HG02870 (cell line): ENCODE data around the gene ITGAX.

Experiments used
- ATAC-seq: cut with Tn5 transposase; IDR thresholded peaks from one replicate; pipeline ENCODE4 v1.9.1; 2021; ENCODE audit warnings: mild to moderate bottlenecking, moderate library complexity; ENCODE audit not compliant: unreplicated experiment

The ITGAX gene

GRCh38 chr16:31347445-31347844 is 7.5 kb upstream of the ITGAX start:
- ATAC-seq: no peak

GRCh38 chr16:31348579-31348978 is 6.4 kb upstream of the ITGAX start:
- ATAC-seq: no peak

DNA sequence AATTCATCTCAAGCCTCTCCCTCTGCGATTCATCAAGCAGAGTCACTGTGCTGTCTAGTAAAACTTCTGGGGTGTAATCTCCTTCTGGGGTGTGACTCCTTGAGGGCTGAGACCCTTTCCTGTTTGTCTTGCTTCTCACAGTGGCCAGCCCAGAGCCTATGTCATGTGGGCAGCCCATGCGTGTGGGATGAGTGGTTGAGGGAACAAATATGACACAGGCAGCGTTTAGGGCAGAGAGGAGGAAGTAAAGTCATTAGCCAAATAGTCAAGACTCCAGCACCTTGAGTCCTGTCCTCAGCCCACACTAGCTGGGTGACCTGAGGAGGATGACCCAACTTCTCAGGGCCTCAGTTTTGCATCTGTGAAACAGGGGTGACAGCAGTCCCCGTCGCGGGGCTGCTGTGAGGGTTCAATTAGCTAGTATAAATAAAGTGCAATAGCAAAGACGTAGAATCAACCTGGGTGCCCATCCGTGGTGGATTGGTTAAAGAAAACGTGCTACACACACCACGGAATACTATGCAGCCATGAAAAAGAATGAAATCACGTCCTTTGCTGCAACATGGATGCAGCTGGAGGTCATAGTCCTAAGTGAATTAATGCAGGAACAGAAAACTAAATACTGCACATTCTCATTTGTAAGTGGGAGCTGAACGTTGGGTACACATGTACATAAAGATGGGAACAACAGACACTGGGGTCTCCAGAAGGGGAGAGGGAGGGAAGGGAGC is 4.5 kb upstream of the ITGAX start:
- no peak for ATAC-seq

DNA sequence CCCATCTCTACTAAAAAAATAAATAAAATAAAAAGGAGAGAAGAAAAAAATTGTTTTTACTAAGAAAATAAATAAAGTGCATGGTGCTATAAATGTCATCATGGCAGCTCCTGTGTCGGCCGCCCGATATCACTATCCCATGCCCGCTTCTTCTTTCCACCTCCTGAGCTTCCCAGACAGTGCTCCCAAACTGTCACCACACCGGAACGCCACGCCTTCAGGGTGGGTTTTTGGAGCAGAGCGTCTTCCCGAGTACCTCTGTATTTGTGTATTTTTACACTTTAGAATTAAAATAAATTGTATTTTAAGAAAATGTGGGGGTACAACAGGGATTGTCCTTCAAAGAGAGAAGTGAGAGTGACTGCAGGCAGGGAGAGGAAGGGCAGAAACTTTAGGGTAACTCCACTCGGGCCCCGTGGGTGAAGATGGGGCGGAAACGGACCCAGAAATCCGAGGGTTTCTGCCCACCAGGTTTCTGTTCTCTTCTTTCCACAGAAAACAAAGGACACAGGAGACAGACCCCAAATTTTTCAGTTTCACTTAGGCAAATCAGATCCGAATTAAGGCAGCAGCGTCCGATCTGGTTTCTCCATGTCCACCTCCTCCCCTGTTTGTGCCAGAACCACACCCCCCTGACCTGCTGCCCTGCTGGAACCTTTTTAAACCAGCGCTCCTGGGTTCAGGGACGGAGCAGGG is 3.6 kb upstream of the ITGAX start:
- ATAC-seq: no peak

DNA sequence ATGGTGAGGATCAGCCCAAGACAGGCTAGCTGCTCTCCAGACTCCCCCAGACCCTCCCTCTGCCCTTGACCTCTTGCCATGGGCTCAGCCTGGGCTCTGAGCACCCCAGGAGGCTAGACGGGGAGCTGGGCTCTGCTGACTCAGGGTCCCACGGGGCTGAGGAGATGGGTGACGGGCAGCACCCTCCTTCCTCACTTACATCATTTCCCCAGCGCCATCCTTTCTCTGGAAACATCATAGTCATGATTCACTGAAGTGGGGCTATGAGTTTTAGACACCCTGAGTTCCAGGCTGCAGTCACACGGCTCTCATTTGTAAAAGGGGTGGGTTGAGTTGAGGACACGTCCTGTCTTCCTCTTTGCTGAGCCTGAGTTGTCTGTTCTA is 3.0 kb upstream of the ITGAX start:
- no peak for ATAC-seq

- no peak for ATAC-seq
Observed at GRCh38 chr16:31352376-31353115, 2.4 kb upstream of the ITGAX start.

DNA sequence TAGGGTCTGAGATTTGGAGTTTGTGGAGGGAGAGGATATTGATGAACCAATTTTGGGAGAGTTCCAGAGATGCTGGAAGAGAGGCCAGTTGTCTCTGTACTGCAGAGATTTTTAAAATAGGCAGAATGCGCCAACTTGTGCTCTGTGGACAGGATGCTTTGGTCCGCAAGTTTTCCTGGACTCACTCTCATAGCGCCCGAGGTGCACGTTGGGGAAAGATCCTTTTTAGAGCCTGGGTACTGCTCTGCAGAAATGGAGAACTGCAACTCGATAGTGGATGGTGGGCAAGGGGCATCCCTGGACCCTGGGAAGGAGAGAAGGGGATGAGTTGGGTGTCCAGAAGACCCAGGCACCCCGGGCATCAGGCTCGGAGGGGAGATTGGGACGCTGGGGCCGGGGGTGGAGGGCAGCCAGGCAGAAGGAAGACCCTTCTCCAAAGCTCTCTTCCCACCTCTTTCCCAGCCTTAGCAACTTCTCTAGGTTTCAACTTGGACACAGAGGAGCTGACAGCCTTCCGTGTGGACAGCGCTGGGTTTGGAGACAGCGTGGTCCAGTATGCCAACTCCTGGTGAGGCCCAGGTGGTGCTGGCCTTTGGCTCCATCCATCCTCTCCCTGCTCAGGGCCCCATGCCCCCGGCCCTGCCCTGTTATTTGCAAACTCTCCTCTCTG is 590 bp downstream of the ITGAX start:
- no peak for ATAC-seq

DNA sequence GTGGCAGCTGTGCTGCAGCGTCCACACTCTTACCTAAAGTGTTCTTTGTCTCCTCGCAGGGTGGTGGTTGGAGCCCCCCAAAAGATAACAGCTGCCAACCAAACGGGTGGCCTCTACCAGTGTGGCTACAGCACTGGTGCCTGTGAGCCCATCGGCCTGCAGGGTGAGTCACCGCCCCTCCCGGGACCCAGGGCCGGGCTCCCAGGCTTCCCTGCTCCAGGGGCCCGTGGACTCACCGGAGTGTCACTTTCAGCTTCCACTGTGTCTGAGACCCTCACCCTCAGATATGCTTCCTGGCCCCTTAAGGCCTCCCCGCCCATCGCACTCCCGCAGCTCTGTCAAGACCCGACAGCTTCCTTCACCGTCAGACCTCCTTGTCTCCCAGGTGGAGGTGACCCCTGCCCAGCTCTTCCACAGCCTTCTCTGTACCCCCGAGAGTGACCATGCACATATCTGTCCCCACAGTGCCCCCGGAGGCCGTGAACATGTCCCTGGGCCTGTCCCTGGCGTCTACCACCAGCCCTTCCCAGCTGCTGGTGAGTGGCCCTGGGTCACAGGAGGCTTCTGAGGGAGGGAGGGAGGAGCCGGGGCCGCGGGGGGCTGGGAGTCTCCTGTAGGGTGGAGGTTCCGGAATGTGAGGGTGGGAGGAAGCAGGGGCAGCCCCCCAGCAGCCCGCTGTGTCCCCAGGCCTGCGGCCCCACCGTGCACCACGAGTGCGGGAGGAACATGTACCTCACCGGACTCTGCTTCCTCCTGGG is 1.8 kb downstream of the ITGAX start:
- no peak for ATAC-seq

GRCh38 chr16:31357324-31358109 is 2.5 kb downstream of the ITGAX start:
- ATAC-seq: no peak

- ATAC-seq: no peak
Observed at GRCh38 chr16:31360251-31360650, 5.3 kb downstream of the ITGAX start.

DNA sequence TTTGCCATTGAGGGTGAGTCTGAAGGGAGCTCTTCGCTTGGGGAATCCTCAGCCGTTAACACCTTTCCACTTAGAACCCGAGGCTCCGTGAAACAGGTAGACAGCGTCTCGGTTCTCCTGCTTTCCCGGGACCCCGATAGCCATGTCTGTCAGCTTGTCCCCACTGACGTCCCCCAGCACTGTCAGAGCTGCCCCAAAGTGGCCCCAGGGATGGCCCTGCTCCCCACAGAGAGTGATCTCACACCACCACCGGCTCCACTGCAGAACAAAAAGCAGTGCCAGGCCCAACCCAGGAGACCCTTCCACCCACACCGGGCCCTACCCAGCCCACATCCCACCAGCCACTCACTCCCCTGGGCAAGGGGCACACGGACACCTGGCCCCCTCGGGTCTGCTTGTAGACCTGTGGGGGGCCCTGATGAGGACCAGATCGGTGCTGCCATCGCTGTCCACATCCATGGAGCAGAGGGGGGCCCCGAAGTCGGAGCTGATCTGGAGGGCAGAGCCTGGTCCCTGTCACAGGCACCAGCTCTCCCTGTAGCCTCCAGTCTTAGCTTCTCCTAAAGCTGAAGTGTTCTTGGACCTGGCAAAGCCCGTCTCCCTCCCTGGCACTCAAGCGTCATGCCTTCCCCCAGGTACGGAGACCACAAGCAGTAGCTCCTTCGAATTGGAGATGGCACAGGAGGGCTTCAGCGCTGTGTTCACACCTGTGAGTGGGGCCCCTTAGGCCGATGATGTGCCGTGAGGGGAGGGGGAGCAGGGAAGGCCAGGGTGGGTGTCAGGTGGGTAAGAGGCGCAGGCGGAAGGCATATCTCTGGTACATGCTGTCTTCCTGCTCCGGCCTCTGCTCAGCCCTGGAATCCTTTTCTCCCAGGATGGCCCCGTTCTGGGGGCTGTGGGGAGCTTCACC is 6.5 kb downstream of the ITGAX start:
- no peak for ATAC-seq

GRCh38 chr16:31362476-31363405 is 7.8 kb downstream of the ITGAX start:
- no peak for ATAC-seq

GRCh38 chr16:31363721-31364120 is 8.7 kb downstream of the ITGAX start:
- no peak for ATAC-seq

DNA sequence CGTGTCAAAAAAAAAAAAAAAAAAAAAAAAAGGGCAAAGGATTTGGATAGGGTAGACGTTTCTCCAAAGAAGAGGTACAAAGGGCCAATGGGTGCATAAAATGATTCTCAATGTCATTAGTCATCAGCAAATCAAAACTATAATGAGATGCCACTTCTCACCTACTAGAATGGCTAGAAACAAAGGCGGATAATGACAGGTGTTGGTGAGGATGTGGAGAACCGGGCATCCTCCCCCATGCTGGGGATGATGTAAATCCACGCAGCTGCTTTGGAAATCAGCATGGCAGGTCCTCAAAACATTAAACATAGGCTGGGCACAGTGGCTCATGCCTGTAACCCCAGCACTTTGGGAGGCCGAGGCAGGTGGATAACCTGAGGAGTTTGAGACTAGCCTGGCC is 9.4 kb downstream of the ITGAX start:
- ATAC-seq: no peak

DNA sequence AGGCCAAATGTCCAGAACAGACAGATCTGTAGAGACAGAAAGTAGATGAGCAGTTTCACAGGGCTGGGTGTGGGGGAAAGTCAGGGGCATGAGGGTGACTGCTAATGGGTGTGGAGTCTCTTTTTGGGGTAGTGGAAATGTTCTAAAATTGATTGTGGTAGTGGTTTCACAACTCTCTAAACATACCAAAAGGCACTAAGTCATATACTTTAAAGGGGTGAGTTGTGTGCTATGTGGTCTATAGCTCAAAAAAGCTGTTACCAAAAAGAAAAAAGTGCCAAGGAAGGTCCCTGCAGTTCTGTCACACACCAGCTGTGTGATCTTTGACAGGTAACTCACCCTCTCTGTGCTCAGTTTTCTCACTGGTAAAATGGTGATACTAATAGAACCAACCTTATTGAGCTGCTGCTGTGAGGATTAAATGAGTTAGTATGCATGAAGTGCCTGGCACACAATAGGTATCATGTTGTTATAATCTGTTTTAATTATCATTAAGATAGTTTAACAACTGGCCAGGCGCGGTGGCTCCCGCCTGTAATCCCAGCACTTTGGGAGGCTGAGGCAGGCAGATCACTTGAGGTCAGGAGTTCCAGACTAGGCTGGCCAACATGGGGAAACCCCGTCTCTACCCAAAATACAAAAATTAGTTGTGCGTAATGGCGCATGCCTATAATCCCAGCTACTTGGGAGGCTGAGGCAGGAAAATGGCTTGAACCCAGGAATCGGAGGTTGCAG is 10.3 kb downstream of the ITGAX start:
- ATAC-seq: no peak

DNA sequence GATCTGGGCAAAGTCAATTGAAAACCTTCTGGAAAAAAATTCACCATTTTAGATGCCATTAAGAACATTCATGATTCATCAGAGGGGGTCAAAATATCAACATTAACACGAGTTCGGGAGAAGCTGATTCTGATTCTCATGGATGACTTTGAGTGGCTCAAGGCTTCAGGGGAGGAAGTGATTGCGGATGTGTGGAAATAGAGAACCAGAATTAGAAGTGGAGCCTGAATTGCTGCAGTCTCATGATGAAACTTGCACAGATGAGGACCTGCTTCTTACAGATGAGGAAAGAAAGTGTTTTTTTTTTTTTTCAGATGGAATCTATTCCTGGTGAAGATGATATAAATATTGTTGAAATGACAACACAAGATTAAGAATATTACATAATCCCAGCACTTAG is 12.9 kb downstream of the ITGAX start:
- no peak for ATAC-seq

GRCh38 chr16:31371008-31371407 is 16.0 kb downstream of the ITGAX start:
- ATAC-seq: no peak
